Lung (tissue), 12 donors: ENCODE data around the gene STEAP4. TPM values are rescaled to one million over a fixed set of nuclear protein-coding genes. Genes with fewer than 3 reads are reported as not detected.

Experiments
- ATAC-seq: fragments of 200-7000 bp; cut with Tn5 transposase; one replicate; pipeline ENCODE4 v1.9.1; 2020; ENCODE audit warnings: moderate number of reproducible peaks; ENCODE audit not compliant: insufficient read depth, low FRiP score
- DNase-seq, 3 donors: peaks; one replicate each; pipeline ENCODE4 v3.0.0-alpha.2; 2013 to 2017
- H3K27ac ChIP-seq, 2 donors: one replicate each; pipeline ENCODE4 v1.5.1; 2013; ENCODE audit warnings: mild to moderate bottlenecking in 2 of 2, moderate library complexity in 2 of 2, control low read depth in 1 of 2, inconsistent platforms in 1 of 2, low read depth in 1 of 2, low read length in 1 of 2
- H3K27me3 ChIP-seq, 3 donors: one replicate each; pipeline ENCODE4 v1.5.1; 2013; ENCODE audit warnings: low read length in 2 of 3; ENCODE audit not compliant: control insufficient read depth in 3 of 3, insufficient read depth in 3 of 3
- H3K36me3 ChIP-seq, 4 donors: one replicate each; pipeline ENCODE4 v1.5.1; 2013; ENCODE audit warnings: low read length in 4 of 4, mild to moderate bottlenecking in 1 of 4, moderate library complexity in 1 of 4; ENCODE audit not compliant: control insufficient read depth in 4 of 4, insufficient read depth in 4 of 4
- H3K4me1 ChIP-seq, 5 donors: one replicate each; pipeline ENCODE4 v1.5.1; 2013; ENCODE audit warnings: low read length in 5 of 5, mild to moderate bottlenecking in 2 of 5, moderate library complexity in 1 of 5; ENCODE audit not compliant: control insufficient read depth in 5 of 5, insufficient read depth in 5 of 5
- H3K4me3 ChIP-seq: one replicate; pipeline ENCODE4 v1.5.1; 2013; ENCODE audit warnings: mild to moderate bottlenecking, control low read depth, moderate library complexity
- H3K9ac ChIP-seq, 2 donors: one replicate each; pipeline ENCODE4 v1.5.1; 2013; ENCODE audit warnings: low read length in 2 of 2, control low read depth in 1 of 2; ENCODE audit not compliant: insufficient read depth in 1 of 2
- H3K9me3 ChIP-seq, 4 donors: one replicate each; pipeline ENCODE4 v1.5.1; 2013; ENCODE audit warnings: low read length in 3 of 4, mild to moderate bottlenecking in 1 of 4, moderate library complexity in 1 of 4; ENCODE audit not compliant: control insufficient read depth in 4 of 4, insufficient read depth in 3 of 4
- WGBS, 2 donors: extraction: QIAGEN DNeasy Blood & Tissue Kit; methylation state at CpG; one replicate each; pipeline ENCODE4 v1.1.7; 2013; 5-methylcytosine and 5-hydroxymethylcytosine counted together
- polyA plus RNA-seq, 2 donors: library from polyadenylated mRNA; stranded (reverse); fragments of 200-250 nt; gene quantifications; one replicate each; pipeline ENCODE4 v1.2.1, GENCODE V29; 2013
- total RNA-seq, 2 donors: library from RNA; depleted of rRNA in 1 of 2; stranded (reverse); fragments of >200 nt in 1 of 2; gene quantifications; one replicate each; pipeline ENCODE4 v1.2.1, GENCODE V29; 2014 to 2021
- TF ChIP-seq, protein P1 (sequence below): IDR thresholded peaks from 2 replicates; pipeline ENCODE4 v1.5.1; 2012; ENCODE audit warnings: mild to moderate bottlenecking; ENCODE audit errors: control extremely low read depth, extremely low read depth
- donor health status: control.
- donor health status: control.
- donor health status: Bipolar disorder and iron deficiency.
- donor health status: healthy.
- donor health status: DM: yes; HTN: yes; CAD: no.

The STEAP4 gene
- total and polyA plus RNA-seq, 4 donors = 17.1 to 108 (median 58.8) TPM

DNA sequence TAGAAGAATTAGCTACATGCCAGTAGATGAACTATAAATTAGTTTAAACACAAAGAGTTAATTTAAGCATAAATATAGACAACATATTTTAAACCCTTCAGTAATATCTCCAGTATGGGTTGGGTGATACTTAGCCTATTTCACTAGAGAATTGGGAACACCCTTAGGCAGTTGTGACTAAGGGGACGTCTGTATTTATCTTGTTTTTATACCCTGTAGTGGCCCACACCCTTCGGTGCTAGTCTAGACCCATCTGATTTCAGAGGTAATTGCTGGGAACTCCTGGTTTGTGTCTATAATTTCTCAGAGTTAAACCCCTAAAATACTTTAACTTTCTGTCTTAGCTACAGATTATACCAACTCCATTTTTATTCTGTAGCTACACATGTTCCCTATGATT lies 11.5 kb upstream of the STEAP4 start:
- Histone ChIP-seq H3K4me3 (no peak overlapping the region), H3K4me1 (peaks cover 0 to 5% (median 0%) of the 10 kb centered on the region in 5 donors), H3K9me3 (no peaks in the 10 kb centered on the region), H3K9ac (no peak overlapping the region), H3K36me3 (no peaks in the 10 kb centered on the region), H3K27me3 (no peaks in the 10 kb centered on the region), H3K27ac (no peak overlapping the region)
- WGBS, 2 donors = 71 to 85% methylated on average over 2 of the region's 2 CpGs
- TF ChIP-seq, protein P1, sequence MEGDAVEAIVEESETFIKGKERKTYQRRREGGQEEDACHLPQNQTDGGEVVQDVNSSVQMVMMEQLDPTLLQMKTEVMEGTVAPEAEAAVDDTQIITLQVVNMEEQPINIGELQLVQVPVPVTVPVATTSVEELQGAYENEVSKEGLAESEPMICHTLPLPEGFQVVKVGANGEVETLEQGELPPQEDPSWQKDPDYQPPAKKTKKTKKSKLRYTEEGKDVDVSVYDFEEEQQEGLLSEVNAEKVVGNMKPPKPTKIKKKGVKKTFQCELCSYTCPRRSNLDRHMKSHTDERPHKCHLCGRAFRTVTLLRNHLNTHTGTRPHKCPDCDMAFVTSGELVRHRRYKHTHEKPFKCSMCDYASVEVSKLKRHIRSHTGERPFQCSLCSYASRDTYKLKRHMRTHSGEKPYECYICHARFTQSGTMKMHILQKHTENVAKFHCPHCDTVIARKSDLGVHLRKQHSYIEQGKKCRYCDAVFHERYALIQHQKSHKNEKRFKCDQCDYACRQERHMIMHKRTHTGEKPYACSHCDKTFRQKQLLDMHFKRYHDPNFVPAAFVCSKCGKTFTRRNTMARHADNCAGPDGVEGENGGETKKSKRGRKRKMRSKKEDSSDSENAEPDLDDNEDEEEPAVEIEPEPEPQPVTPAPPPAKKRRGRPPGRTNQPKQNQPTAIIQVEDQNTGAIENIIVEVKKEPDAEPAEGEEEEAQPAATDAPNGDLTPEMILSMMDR = no peak
- DNase-seq = no peak
- ATAC-seq = no peak

DNA sequence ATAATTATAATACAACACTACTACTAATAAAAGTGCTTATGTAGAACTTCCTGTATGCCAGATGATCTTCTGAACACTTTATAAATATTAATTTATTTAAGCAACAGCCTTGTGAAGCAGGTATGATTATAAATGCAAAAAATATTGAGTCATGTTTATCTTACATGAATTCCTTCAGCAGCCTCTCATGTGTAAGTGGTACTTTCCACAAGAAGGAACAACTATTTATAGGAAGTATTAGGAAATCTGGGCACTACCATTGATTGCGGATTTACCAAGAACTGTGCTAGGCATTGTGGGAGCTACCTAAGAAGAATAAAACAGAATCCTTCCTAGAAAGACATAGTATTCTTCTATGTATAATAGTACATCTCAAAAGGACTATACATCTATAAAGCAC lies 10.7 kb upstream of the STEAP4 start:
- H3K27ac ChIP-seq = no peak overlapping the region
- WGBS, 2 donors = 23 to 38% methylated on average over 1 of the region's 1 CpG
- H3K4me1 ChIP-seq = peaks cover 0 to 5% (median 0%) of the 10 kb centered on the region in 5 donors
- DNase-seq (peak in 1 of 3 donors; percentile 24), ATAC-seq (peak; percentile 68)
- TF ChIP-seq, protein P1 = no peak
- no peak overlapping the region for H3K4me3 ChIP-seq
- no peak overlapping the region for H3K9ac ChIP-seq
- H3K9me3 ChIP-seq = no peaks in the 10 kb centered on the region
- H3K36me3 ChIP-seq = no peaks in the 10 kb centered on the region
- no peaks in the 10 kb centered on the region for H3K27me3 ChIP-seq

DNA sequence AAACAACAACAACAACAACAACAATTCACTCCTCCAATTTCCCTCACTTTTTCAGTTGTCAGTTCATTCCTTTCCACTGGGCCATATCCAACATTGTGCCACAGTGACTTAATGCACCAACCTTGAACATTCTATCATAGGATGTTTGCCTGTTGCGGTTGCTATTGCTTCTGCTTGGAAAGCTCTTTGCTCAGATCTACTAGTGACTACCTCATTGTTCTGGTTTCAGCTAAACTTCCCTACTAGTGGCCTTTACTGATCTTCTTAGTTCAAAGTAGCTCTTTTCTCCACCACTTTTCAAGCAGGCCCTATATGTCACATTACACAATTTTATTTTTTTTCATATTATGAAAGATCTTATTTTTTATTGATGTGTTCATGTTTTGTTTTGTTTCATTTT lies 9.8 kb upstream of the STEAP4 start:
- TF ChIP-seq, protein P1 = no peak
- H3K27me3 ChIP-seq = no peaks in the 10 kb centered on the region
- H3K27ac ChIP-seq = no peak overlapping the region
- no peak overlapping the region for H3K4me3 ChIP-seq
- no peaks in the 10 kb centered on the region for H3K9me3 ChIP-seq
- DNase-seq (no peak), ATAC-seq (no peak)
- peaks cover 0 to 8% (median 0%) of the 10 kb centered on the region in 5 donors for H3K4me1 ChIP-seq
- 88 to 92% methylated on average over 1 of the region's 1 CpG for WGBS, 2 donors
- H3K9ac ChIP-seq = no peak overlapping the region
- H3K36me3 ChIP-seq = no peaks in the 10 kb centered on the region

DNA sequence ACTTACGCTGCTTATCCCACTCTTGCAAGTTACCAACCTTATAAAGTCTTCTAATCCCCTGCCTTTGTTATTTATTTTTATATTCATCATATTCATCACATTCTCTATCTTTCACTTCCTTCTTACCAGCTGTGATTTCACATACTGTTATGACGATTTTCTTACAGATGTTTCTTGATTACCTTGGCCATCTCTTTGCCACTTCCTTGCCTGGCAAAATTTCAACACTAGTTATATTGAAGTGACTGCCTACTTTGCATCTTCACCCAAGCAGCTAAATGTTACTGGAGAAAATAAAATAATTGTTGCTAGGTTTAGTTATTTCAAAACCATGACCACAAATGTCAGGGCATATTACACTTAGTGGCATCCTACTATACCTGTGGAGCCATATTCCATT lies 8.8 kb upstream of the STEAP4 start:
- ATAC-seq (no peak), DNase-seq (no peak)
- Histone ChIP-seq H3K27ac (no peak overlapping the region), H3K36me3 (no peaks in the 10 kb centered on the region), H3K4me3 (no peak overlapping the region), H3K27me3 (no peaks in the 10 kb centered on the region), H3K4me1 (peaks cover 0 to 13% (median 0%) of the 10 kb centered on the region in 5 donors), H3K9ac (no peak overlapping the region), H3K9me3 (no peaks in the 10 kb centered on the region)
- WGBS, 2 donors = 57 to 61% methylated on average over 2 of the region's 2 CpGs
- TF ChIP-seq, protein P1 = no peak
